CD4-positive, alpha-beta memory T cell (primary cell): ENCODE measurements around the gene VPS13A. TPM values are rescaled to one million over a fixed set of nuclear protein-coding genes. Genes with fewer than 3 reads are reported as not detected.

Experiments
- CTCF ChIA-PET: fragments of 350-600 bp; sonication (Branson Sonifier 250); formaldehyde crosslinking; loops from one replicate; lab custom pipeline; 2021; ENCODE audit warnings: inconsistent platforms; ENCODE audit not compliant: partially characterized antibody; lab: Charles Lee
- POLR2A ChIA-PET: fragments of 350-600 bp; sonication (Branson Sonifier 250); formaldehyde crosslinking; loops from one replicate; lab custom pipeline; 2021; ENCODE audit not compliant: partially characterized antibody; lab: Charles Lee
- DNase-seq, 5 donors: peaks; one replicate each; pipeline versions ENCODE4 v3.0.0 to v3.0.0-alpha.2; 2020 to 2022; ENCODE audit warnings: mixed read lengths in 1 of 5
- H3K27ac ChIP-seq: one replicate; pipeline ENCODE4 v1.7.0; 2013; ENCODE audit warnings: low read depth, low read length
- H3K27me3 ChIP-seq: 2 replicates; pipeline ENCODE4 v1.7.0; 2013; ENCODE audit warnings: mild to moderate bottlenecking, low read length, moderate library complexity; ENCODE audit not compliant: insufficient read depth
- H3K36me3 ChIP-seq: 2 replicates; pipeline ENCODE4 v1.7.0; 2013; ENCODE audit warnings: mild to moderate bottlenecking, low read length, moderate library complexity; ENCODE audit not compliant: insufficient read depth
- H3K4me1 ChIP-seq: 2 replicates; pipeline ENCODE4 v1.7.0; 2013; ENCODE audit warnings: mild to moderate bottlenecking, low read length, moderate library complexity; ENCODE audit not compliant: insufficient read depth
- H3K4me3 ChIP-seq, 2 donors: one replicate each; pipeline ENCODE4 v1.7.0; 2013; ENCODE audit warnings: low read length in 2 of 2, mild to moderate bottlenecking in 1 of 2
- H3K9me3 ChIP-seq, 2 donors: one replicate each; pipeline ENCODE4 v1.7.0; 2013; ENCODE audit warnings: low read length in 2 of 2, control low read depth in 1 of 2; ENCODE audit not compliant: control insufficient read depth in 1 of 2
- H3K27ac Mint-ChIP-seq, 7 donors: one replicate each; pipeline ENCODE4 v1.8.0; 2020 to 2021; ENCODE audit warnings: mixed read lengths in 7 of 7, mild to moderate bottlenecking in 6 of 7, inconsistent platforms in 3 of 7, moderate library complexity in 3 of 7
- H3K27me3 Mint-ChIP-seq, 2 donors: one replicate each; pipeline ENCODE4 v1.8.0; 2020 to 2021; ENCODE audit warnings: mixed read lengths in 2 of 2
- H3K36me3 Mint-ChIP-seq, 2 donors: one replicate each; pipeline ENCODE4 v1.8.0; 2020 to 2021; ENCODE audit warnings: mixed read lengths in 2 of 2, inconsistent platforms in 1 of 2, mild to moderate bottlenecking in 1 of 2
- H3K4me1 Mint-ChIP-seq, 4 donors: one replicate each; pipeline ENCODE4 v1.8.0; 2020 to 2021; ENCODE audit warnings: mixed read lengths in 4 of 4, mild to moderate bottlenecking in 1 of 4
- H3K4me3 Mint-ChIP-seq, 8 donors: one replicate each; pipeline ENCODE4 v1.8.0; 2020 to 2021; ENCODE audit warnings: mixed read lengths in 8 of 8, mild to moderate bottlenecking in 7 of 8, moderate library complexity in 6 of 8, inconsistent platforms in 3 of 8
- H3K9me3 Mint-ChIP-seq, 8 donors: one replicate each; pipeline ENCODE4 v1.8.0; 2020 to 2021; ENCODE audit warnings: mixed read lengths in 8 of 8, mild to moderate bottlenecking in 5 of 8, inconsistent platforms in 3 of 8, moderate library complexity in 1 of 8
- intact Hi-C: fragments of 100-400 bp; cut with micrococcal nuclease; formaldehyde crosslinking; loops from one replicate; pipeline ENCODE4 v1.15.1; 2023
- polyA plus RNA-seq, 2 donors: library from polyadenylated mRNA; unstranded; fragments of 300-500 nt; fragmentation: Illumina TruSeq; gene quantifications; one replicate each; pipeline ENCODE4 v1.2.3, GENCODE V29; 2021
- total RNA-seq, 2 experiments: library from RNA; stranded (reverse); gene quantifications; one replicate each; pipeline ENCODE4 v1.2.3, GENCODE V29; 2021

Gene VPS13A
- total and polyA plus RNA-seq, 4 experiments from 2014 or later = 1.7 to 58.2 (median 30.1) TPM

DNA sequence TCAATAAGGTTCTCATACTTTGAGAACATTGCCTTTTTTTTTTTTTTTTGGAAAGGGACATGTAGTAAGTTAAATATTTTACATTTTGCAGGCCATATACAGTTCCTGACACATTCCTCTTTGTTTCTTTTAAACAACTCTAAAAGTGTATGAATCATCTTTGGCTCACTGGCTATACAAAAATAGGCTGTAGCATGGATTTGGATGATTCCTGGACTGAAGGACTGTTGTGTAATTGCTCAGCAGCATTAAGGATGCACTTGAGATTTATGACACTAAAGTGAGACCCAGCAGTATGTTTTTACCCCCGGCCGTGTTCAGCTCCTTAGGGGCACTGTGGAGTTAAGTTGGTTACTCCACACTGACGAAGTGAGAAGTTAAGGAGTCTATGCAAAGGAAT is 41.3 kb downstream of the VPS13A start:
- Mint-ChIP-seq H3K9me3 (no peaks in the 10 kb centered on the region), H3K27ac (peak overlapping the region in 2 of 7 donors; percentile 13 to 65), H3K36me3 (peaks cover 49 to 63% of the 10 kb centered on the region in 2 donors), H3K27me3 (no peaks in the 10 kb centered on the region), H3K4me1 (no peaks in the 10 kb centered on the region), H3K4me3 (no peak overlapping the region)
- ChIA-PET CTCF (no interaction called here), POLR2A (no interaction called here)
- Histone ChIP-seq H3K36me3 (peaks cover 6% of the 10 kb centered on the region), H3K27ac (no peak overlapping the region), H3K9me3 (no peaks in the 10 kb centered on the region), H3K27me3 (no peaks in the 10 kb centered on the region), H3K4me1 (no peaks in the 10 kb centered on the region), H3K4me3 (no peak overlapping the region)
- DNase-seq = no peak
- intact Hi-C loops = no loop called here

DNA sequence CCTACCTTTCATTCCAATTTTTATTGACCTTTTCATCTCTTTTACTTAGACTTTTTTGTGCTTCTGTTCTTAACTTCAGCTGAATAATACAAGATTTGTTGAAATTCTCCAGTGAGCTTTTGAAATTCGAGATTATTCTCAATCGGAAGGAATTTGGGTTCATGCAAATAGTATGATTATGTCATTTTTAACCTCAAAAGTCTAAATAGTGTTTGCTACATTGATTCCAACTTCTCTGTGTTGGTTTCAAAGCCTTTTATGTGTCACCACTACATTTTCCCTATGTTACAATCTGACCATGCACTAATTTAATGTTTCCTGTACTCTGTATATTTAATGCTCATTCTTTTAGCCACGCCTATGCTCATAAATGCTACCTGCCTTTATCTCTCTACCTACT is 44.1 kb downstream of the VPS13A start:
- Mint-ChIP-seq H3K36me3 (peaks cover 58 to 64% of the 10 kb centered on the region in 2 donors), H3K9me3 (no peaks in the 10 kb centered on the region), H3K27ac (peak overlapping the region in 1 of 7 donors; percentile 68), H3K4me3 (no peak overlapping the region), H3K4me1 (peaks cover 0 to 6% (median 2%) of the 10 kb centered on the region in 4 donors), H3K27me3 (no peaks in the 10 kb centered on the region)
- Histone ChIP-seq H3K4me1 (no peaks in the 10 kb centered on the region), H3K36me3 (peaks cover 6% of the 10 kb centered on the region), H3K27ac (no peak overlapping the region), H3K27me3 (no peaks in the 10 kb centered on the region), H3K4me3 (no peak overlapping the region), H3K9me3 (no peaks in the 10 kb centered on the region)
- ChIA-PET POLR2A (no interaction called here), CTCF (interaction anchor here (1.2 kb wide), 1 partner anchor 69 kb away, joined by 5 read pairs; no protein-coding TSS in a partner anchor)
- DNase-seq = no peak
- intact Hi-C loops = no loop called here

DNA sequence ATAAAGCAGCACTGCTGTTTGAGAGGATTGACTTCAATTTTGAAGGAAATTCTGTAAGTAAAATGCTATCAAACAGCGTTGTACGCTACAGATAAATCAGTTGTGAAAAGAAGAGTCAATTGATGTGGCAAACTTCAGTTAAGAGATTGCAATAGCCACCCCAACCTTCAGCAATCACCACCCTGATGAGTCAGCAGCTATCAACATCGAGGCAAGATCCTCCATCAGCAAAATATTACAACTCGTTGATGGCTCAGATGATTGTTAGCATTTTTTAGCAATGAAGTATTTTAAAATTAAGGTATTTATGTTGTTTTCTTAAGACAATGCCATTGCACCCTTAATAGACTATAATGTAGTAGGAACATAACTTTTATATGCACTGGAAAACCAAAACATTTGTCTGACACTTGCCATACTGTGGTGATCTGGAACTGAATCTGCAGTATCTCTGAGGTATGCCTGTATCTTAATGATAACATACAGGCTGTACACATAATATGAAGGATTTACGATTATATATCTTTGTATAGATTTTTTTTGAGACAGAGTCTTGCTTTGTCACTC is 47.5 kb downstream of the VPS13A start:
- DNase-seq = no peak
- H3K36me3 ChIP-seq = peaks cover 6% of the 10 kb centered on the region
- H3K4me3 Mint-ChIP-seq = no peak overlapping the region
- peaks cover 57 to 64% of the 10 kb centered on the region in 2 donors for H3K36me3 Mint-ChIP-seq
- peaks cover 0 to 6% (median 2%) of the 10 kb centered on the region in 4 donors for H3K4me1 Mint-ChIP-seq
- ChIA-PET CTCF (interaction anchor here (0.8 kb wide), 1 partner anchor 233 kb away, joined by 3 read pairs; no protein-coding TSS in a partner anchor), POLR2A (no interaction called here)
- no peak overlapping the region for H3K27ac ChIP-seq
- H3K4me1 ChIP-seq = no peaks in the 10 kb centered on the region
- intact Hi-C loops = loop anchor here (5.0 kb wide), 1 partner anchor 48 kb away; the partner anchor contains the start of gene VPS13A
- no peaks in the 10 kb centered on the region for H3K9me3 Mint-ChIP-seq
- H3K9me3 ChIP-seq = no peaks in the 10 kb centered on the region
- no peaks in the 10 kb centered on the region for H3K27me3 Mint-ChIP-seq
- H3K4me3 ChIP-seq = no peak overlapping the region
- no peak overlapping the region for H3K27ac Mint-ChIP-seq
- no peaks in the 10 kb centered on the region for H3K27me3 ChIP-seq

- H3K4me1 Mint-ChIP-seq = peaks cover 0 to 6% (median 3%) of the 10 kb centered on the region in 4 donors
- no peak overlapping the region for H3K4me3 Mint-ChIP-seq
- H3K36me3 ChIP-seq = peaks cover 2% of the 10 kb centered on the region
- no peak overlapping the region for H3K27ac Mint-ChIP-seq
- H3K27ac ChIP-seq = no peak overlapping the region
- H3K36me3 Mint-ChIP-seq = peaks cover 41 to 62% of the 10 kb centered on the region in 2 donors
- POLR2A ChIA-PET = no interaction called here
- CTCF ChIA-PET = no interaction called here
- no peaks in the 10 kb centered on the region for H3K9me3 ChIP-seq
- H3K4me3 ChIP-seq = no peak overlapping the region
- H3K9me3 Mint-ChIP-seq = peaks cover 0 to 2% (median 0%) of the 10 kb centered on the region in 8 donors
- H3K4me1 ChIP-seq = no peaks in the 10 kb centered on the region
- no peak for DNase-seq
- no peaks in the 10 kb centered on the region for H3K27me3 ChIP-seq
- no peaks in the 10 kb centered on the region for H3K27me3 Mint-ChIP-seq
- intact Hi-C loops = no loop called here
Measured at GRCh38 chr9:77236693-77237092, 59.4 kb downstream of the VPS13A start.

- peaks cover 38 to 56% of the 10 kb centered on the region in 2 donors for H3K36me3 Mint-ChIP-seq
- DNase-seq = no peak
- no peaks in the 10 kb centered on the region for H3K9me3 ChIP-seq
- intact Hi-C loops = no loop called here
- H3K27me3 ChIP-seq = no peaks in the 10 kb centered on the region
- H3K4me3 Mint-ChIP-seq = no peak overlapping the region
- CTCF ChIA-PET = no interaction called here
- H3K27ac ChIP-seq = no peak overlapping the region
- POLR2A ChIA-PET = no interaction called here
- H3K27me3 Mint-ChIP-seq = no peaks in the 10 kb centered on the region
- H3K27ac Mint-ChIP-seq = no peak overlapping the region
- peaks cover 7% of the 10 kb centered on the region for H3K36me3 ChIP-seq
- H3K4me1 Mint-ChIP-seq = peaks cover 0 to 6% (median 3%) of the 10 kb centered on the region in 4 donors
- no peak overlapping the region for H3K4me3 ChIP-seq
- no peaks in the 10 kb centered on the region for H3K4me1 ChIP-seq
- H3K9me3 Mint-ChIP-seq = no peaks in the 10 kb centered on the region
Measured at GRCh38 chr9:77237896-77238295, 60.6 kb downstream of the VPS13A start.

DNA sequence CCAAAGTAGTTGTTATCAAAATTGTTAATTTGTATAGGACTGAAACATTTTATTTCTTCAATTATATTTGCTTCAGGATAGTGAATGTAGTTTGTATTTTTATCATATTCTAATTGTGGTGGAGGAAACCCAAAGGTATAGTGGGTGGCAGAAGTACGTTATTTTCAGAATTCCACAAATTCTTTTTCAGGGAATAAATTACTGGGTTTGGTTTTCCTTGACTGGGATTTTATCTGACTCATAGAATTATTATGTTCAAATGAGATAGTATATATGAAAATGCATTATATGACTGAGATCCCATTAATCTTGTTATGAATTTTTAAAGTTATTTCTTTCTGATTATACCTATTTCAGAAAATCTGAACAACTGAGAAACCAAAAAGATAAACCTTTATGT is 73.7 kb downstream of the VPS13A start:
- no peak overlapping the region for H3K4me3 Mint-ChIP-seq
- Histone ChIP-seq H3K9me3 (no peaks in the 10 kb centered on the region), H3K4me3 (no peak overlapping the region), H3K27ac (no peak overlapping the region), H3K36me3 (no peaks in the 10 kb centered on the region), H3K4me1 (no peaks in the 10 kb centered on the region), H3K27me3 (no peaks in the 10 kb centered on the region)
- no peak for DNase-seq
- intact Hi-C loops = no loop called here
- POLR2A ChIA-PET = no interaction called here
- peaks cover 0 to 8% (median 5%) of the 10 kb centered on the region in 8 donors for H3K9me3 Mint-ChIP-seq
- peaks cover 0 to 1% (median under 1%) of the 10 kb centered on the region in 4 donors for H3K4me1 Mint-ChIP-seq
- no peak overlapping the region for H3K27ac Mint-ChIP-seq
- H3K36me3 Mint-ChIP-seq = peaks cover 57% of the 10 kb centered on the region in 2 donors
- CTCF ChIA-PET = no interaction called here
- no peaks in the 10 kb centered on the region for H3K27me3 Mint-ChIP-seq

GRCh38 chr9:77257275-77257674 is 79.9 kb downstream of the VPS13A start:
- no peaks in the 10 kb centered on the region for H3K4me1 ChIP-seq
- no peak overlapping the region for H3K4me3 ChIP-seq
- Mint-ChIP-seq H3K27ac (no peak overlapping the region), H3K9me3 (peaks cover 0 to 19% (median 10%) of the 10 kb centered on the region in 8 donors), H3K36me3 (peaks cover 54 to 67% of the 10 kb centered on the region in 2 donors), H3K27me3 (no peaks in the 10 kb centered on the region), H3K4me3 (no peak overlapping the region), H3K4me1 (peaks cover 0 to 4% (median 0%) of the 10 kb centered on the region in 4 donors)
- no peaks in the 10 kb centered on the region for H3K27me3 ChIP-seq
- no peaks in the 10 kb centered on the region for H3K9me3 ChIP-seq
- no peaks in the 10 kb centered on the region for H3K36me3 ChIP-seq
- DNase-seq = no peak
- intact Hi-C loops = no loop called here
- POLR2A ChIA-PET = no interaction called here
- CTCF ChIA-PET = no interaction called here
- H3K27ac ChIP-seq = no peak overlapping the region
